CD4-positive, alpha-beta T cell treated with Interleukin-17A for 1 hour (primary cell): Measurements from ENCODE around the gene LRRC19.

Experiments used
- DNase-seq: peaks from one replicate; pipeline ENCODE4 v3.0.0-alpha.2; 2020

The LRRC19 gene

DNA sequence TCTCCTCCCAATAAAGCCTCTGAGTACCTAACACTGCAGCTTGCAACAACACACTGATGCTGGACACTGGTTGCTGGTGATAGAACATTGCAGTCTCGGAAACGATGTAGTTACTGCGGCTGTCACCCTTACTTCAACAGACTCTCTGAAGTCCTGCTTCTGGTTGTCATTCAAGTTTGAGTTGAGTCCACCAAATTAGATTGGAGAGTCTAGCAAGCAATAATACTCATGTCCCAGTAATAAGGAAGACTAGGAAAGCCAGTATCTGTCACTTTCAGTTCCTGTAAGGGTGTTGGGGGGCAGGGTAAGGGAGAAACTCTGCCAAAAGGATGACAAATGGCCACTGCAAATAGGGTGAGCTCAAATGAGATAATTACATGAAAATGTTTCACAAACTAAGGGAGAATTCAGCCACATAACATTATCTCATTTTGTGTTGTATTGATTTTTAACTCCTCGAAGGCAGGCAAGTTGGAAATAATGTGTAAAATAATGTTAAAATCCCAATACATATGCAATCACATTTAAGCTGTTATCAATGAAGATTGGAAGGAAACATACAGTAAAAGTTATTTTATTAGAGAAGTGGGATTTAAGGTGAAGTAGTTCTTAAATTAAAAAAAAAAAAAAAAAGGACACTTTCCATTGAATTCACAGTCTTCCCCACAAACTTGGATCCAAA, 50.1 kb downstream of the LRRC19 start:
- DNase-seq, result no peak

DNA sequence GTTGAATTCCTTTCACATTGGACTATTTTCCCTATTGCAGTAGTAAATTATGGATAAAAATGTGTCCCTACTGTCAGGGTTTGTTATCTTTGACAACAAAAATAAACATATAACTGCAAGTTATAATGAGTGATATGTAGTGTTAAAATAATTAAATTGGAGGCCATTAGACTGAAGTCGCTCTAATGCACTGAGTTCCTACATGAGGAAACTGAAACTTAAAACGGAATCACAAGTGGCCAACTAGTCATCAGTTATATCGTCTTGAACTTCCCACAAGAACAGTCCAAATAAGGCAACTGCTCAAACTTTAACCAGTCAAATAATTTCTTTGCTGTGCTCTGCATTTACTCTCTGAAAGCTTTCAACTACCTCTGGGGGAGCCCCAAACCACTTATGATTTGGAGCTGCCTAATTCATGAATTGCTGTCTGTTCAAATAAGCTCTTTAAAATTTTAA, 51.4 kb downstream of the LRRC19 start:
- DNase-seq, result peak; percentile 46

GRCh38 chr9:26951794-26952193, 53.7 kb downstream of the LRRC19 start:
- no peak for DNase-seq

DNA sequence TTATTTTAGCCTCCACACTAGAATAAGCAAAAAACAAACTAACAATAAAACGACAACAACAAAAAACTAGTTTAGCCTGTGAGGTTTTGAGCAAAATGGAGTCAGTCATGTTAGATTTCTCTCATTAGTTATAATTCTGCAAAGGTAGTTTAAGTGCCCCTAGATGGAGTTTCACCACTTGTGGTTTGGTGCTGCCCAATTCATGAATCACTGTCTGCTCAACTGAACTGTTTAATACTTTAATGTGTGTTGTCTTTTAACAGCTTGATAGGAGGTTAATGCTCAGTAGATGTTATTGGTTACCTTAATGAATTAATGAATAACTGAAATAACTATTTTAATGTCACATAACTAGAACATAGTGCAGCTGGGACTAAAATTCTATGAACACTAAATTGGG, 55.0 kb downstream of the LRRC19 start:
- no peak for DNase-seq

GRCh38 chr9:26949637-26950069, 55.8 kb downstream of the LRRC19 start:
- DNase-seq, result no peak

GRCh38 chr9:26947736-26948135, 57.7 kb downstream of the LRRC19 start:
- DNase-seq, result no peak

- DNase-seq, result peak; percentile 87
Observed at GRCh38 chr9:26946753-26947727, 58.4 kb downstream of the LRRC19 start, which contains the start of gene PLAA. Gene PLAA, minus strand, starts transcription at chr9:26947242. Its CDS starts 197 bp downstream, at chr9:26947045.

GRCh38 chr9:26945591-26945990, 59.9 kb downstream of the LRRC19 start:
- DNase-seq, result no peak
